CD4-positive, alpha-beta memory T cell (primary cell): ENCODE data around the gene ANKRD61. TPM values are rescaled to one million over a fixed set of nuclear protein-coding genes. Genes with fewer than 3 reads are reported as not detected.

ENCODE experiments used
- polyA plus RNA-seq, 2 donors: library from polyadenylated mRNA; unstranded; fragments of 300-500 nt; fragmentation: Illumina TruSeq; gene quantifications; one replicate each; pipeline ENCODE4 v1.2.3, GENCODE V29; 2021
- total RNA-seq, 2 experiments: library from RNA; stranded (reverse); gene quantifications; one replicate each; pipeline ENCODE4 v1.2.3, GENCODE V29; 2021

Gene ANKRD61
- total and polyA plus RNA-seq, 4 experiments from 2014 or later, result 0.40 TPM; not detected in 3

Other genes starting within 250 kb of the ANKRD61 start
- gene RNF216, start 249.7 kb upstream of the ANKRD61 start, total RNA-seq, result 10 to 100 TPM; 80.0 to 82.4 TPM
- 10 to 100 TPM; 19.2 to 41.4 TPM for gene RNF216, start 249.7 kb upstream of the ANKRD61 start, polyA plus RNA-seq
- gene OCM, start 150.6 kb upstream of the ANKRD61 start, total RNA-seq, result 10 to 100 TPM in 1 of 2 experiments, 1 to 10 TPM in 1; 9.0 to 11.4 TPM
- gene OCM, start 150.6 kb upstream of the ANKRD61 start, polyA plus RNA-seq, result 1 to 10 TPM in 1 of 2 donors, under 1 TPM in 1; 0.63 to 1.5 TPM
- 10 to 100 TPM; 74.8 to 78.0 TPM for gene CCZ1, start 132.6 kb upstream of the ANKRD61 start, total RNA-seq
- 10 to 100 TPM; 46.8 to 55.4 TPM for gene CCZ1, start 132.6 kb upstream of the ANKRD61 start, polyA plus RNA-seq
- not detected for gene RSPH10B, start 60.7 kb upstream of the ANKRD61 start, total RNA-seq
- not detected for gene RSPH10B, start 60.7 kb upstream of the ANKRD61 start, polyA plus RNA-seq
- gene PMS2, start 22.3 kb upstream of the ANKRD61 start, total RNA-seq, result 10 to 100 TPM; 22.7 to 23.2 TPM
- 10 to 100 TPM in 1 of 2 donors, 1 to 10 TPM in 1; 7.6 to 14.2 TPM for gene PMS2, start 22.3 kb upstream of the ANKRD61 start, polyA plus RNA-seq
- 10 to 100 TPM; 10.7 to 10.8 TPM for gene AIMP2, start 22.1 kb upstream of the ANKRD61 start, total RNA-seq
- 10 to 100 TPM; 20.1 to 20.8 TPM for gene AIMP2, start 22.1 kb upstream of the ANKRD61 start, polyA plus RNA-seq
- gene EIF2AK1, start 27.8 kb downstream of the ANKRD61 start, total RNA-seq, result 10 to 100 TPM; 69.9 to 77.0 TPM
- gene EIF2AK1, start 27.8 kb downstream of the ANKRD61 start, polyA plus RNA-seq, result 10 to 100 TPM; 79.4 to 90.7 TPM
- gene USP42, start 73.6 kb downstream of the ANKRD61 start, total RNA-seq, result 10 to 100 TPM; 17.6 to 20.9 TPM
- gene USP42, start 73.6 kb downstream of the ANKRD61 start, polyA plus RNA-seq, result 10 to 100 TPM in 1 of 2 donors, 1 to 10 TPM in 1; 3.2 to 14.7 TPM
- 1 to 10 TPM; 6.6 to 7.8 TPM for gene CYTH3, start 241.2 kb downstream of the ANKRD61 start, total RNA-seq
- 1 to 10 TPM; 4.0 to 9.1 TPM for gene CYTH3, start 241.2 kb downstream of the ANKRD61 start, polyA plus RNA-seq